Ishikawa (cell line): Measurements from ENCODE around the gene CPM.

ENCODE experiments used
- CEBPB ChIP-seq: IDR thresholded peaks from 2 replicates; pipeline ENCODE4 v1.6.1; 2012
- CREB1 ChIP-seq: IDR thresholded peaks from 2 replicates; pipeline ENCODE4 v1.6.1; 2012; ENCODE audit warnings: low read depth
- EGR1 ChIP-seq: IDR thresholded peaks from 2 replicates; pipeline ENCODE4 v1.6.1; 2012
- EP300 ChIP-seq: IDR thresholded peaks from 2 replicates; pipeline ENCODE4 v1.6.1; 2012; ENCODE audit warnings: borderline replicate concordance
- FOXM1 ChIP-seq: IDR thresholded peaks from 2 replicates; pipeline ENCODE4 v1.6.1; 2012; ENCODE audit warnings: low read depth, borderline replicate concordance
- MAX ChIP-seq: IDR thresholded peaks from 2 replicates; pipeline ENCODE4 v1.6.1; 2012
- NFIC ChIP-seq: IDR thresholded peaks from 2 replicates; pipeline ENCODE4 v1.6.1; 2012
- RAD21 ChIP-seq: IDR thresholded peaks from 2 replicates; pipeline ENCODE4 v1.6.1; 2012; ENCODE audit warnings: low read depth
- REST ChIP-seq: IDR thresholded peaks from 2 replicates; pipeline ENCODE4 v1.6.1; 2012; ENCODE audit warnings: low read depth, mild to moderate bottlenecking
- TAF1 ChIP-seq: IDR thresholded peaks from 2 replicates; pipeline ENCODE4 v1.6.1; 2012; ENCODE audit warnings: low read depth, mild to moderate bottlenecking
- TCF12 ChIP-seq: IDR thresholded peaks from 2 replicates; pipeline ENCODE4 v1.6.1; 2012; ENCODE audit warnings: low read depth
- TEAD4 ChIP-seq: IDR thresholded peaks from 2 replicates; pipeline ENCODE4 v1.6.1; 2012
- USF1 ChIP-seq: IDR thresholded peaks from 2 replicates; pipeline ENCODE4 v1.6.1; 2012
- YY1 ChIP-seq: IDR thresholded peaks from 2 replicates; pipeline ENCODE4 v1.6.1; 2012; ENCODE audit warnings: low read depth
- ZBTB7A ChIP-seq: IDR thresholded peaks from 2 replicates; pipeline ENCODE4 v1.6.1; 2012; ENCODE audit warnings: low read depth

The CPM gene

GRCh38 chr12:68815928-68816800 is 116.8 kb downstream of the CPM start:
- TF ChIP-seq CREB1 (no peak), ZBTB7A (no peak)

GRCh38 chr12:68815232-68815927 is 117.6 kb downstream of the CPM start:
- no peak for TF ChIP-seq ZBTB7A
- no peak for TF ChIP-seq EP300
- TF ChIP-seq TCF12 = no peak
- TF ChIP-seq CEBPB = no peak
- no peak for TF ChIP-seq MAX
- no peak for TF ChIP-seq FOXM1
- TF ChIP-seq RAD21 = no peak
- TF ChIP-seq YY1 = no peak
- TF ChIP-seq USF1 = no peak
- TF ChIP-seq EGR1 = no peak
- no peak for TF ChIP-seq REST
- TF ChIP-seq NFIC = no peak
- no peak for TF ChIP-seq TEAD4
- TF ChIP-seq CREB1 = no peak
- no peak for TF ChIP-seq TAF1

GRCh38 chr12:68814490-68815231 is 118.3 kb downstream of the CPM start:
- TF ChIP-seq CEBPB (no peak), EGR1 (no peak), EP300 (no peak), CREB1 (no peak)

- no peak for TF ChIP-seq RAD21
- TF ChIP-seq ZBTB7A = no peak
- no peak for TF ChIP-seq CEBPB
- no peak for TF ChIP-seq REST
- no peak for TF ChIP-seq EGR1
- no peak for TF ChIP-seq FOXM1
- no peak for TF ChIP-seq YY1
- no peak for TF ChIP-seq MAX
- TF ChIP-seq EP300 = no peak
- no peak for TF ChIP-seq USF1
- no peak for TF ChIP-seq TAF1
- TF ChIP-seq TEAD4 = no peak
- TF ChIP-seq CREB1 = no peak
- no peak for TF ChIP-seq NFIC
- TF ChIP-seq TCF12 = no peak
Observed at GRCh38 chr12:68813242-68813593, 119.8 kb downstream of the CPM start.

GRCh38 chr12:68812553-68813241 is 120.3 kb downstream of the CPM start:
- TF ChIP-seq NFIC (no peak), CEBPB (no peak), RAD21 (no peak), EP300 (no peak), TCF12 (no peak), YY1 (no peak), EGR1 (no peak), FOXM1 (no peak), CREB1 (no peak), ZBTB7A (no peak), USF1 (no peak), REST (no peak), TAF1 (no peak), MAX (no peak), TEAD4 (no peak)
